Neural progenitor cell (in vitro differentiated cells): ENCODE results near the gene SCFD2. TPM values are rescaled to one million over a fixed set of nuclear protein-coding genes. Genes with fewer than 3 reads are reported as not detected.

Experiments used
- DNase-seq: peaks from one replicate; pipeline ENCODE4 v3.0.0-alpha.2; 2016; ENCODE audit warnings: low spot score
- H2AFZ ChIP-seq: fragments of 200-600 bp; sonication (generic); replicated peaks from 2 replicates; pipeline ENCODE4 v1.6.1; 2016; ENCODE audit warnings: antibody characterized with exemption
- H3F3A ChIP-seq: fragments of 200-600 bp; sonication (generic); 2 replicates; pipeline ENCODE4 v1.6.1; 2016; ENCODE audit warnings: antibody characterized with exemption, low read depth
- H3K27ac ChIP-seq: fragments of 200-600 bp; sonication (generic); 2 replicates; pipeline ENCODE4 v1.5.1; 2016; ENCODE audit warnings: mild to moderate bottlenecking
- H3K27me3 ChIP-seq: fragments of 200-600 bp; sonication (generic); 2 replicates; pipeline ENCODE4 v1.6.1; 2016; ENCODE audit warnings: mild to moderate bottlenecking, moderate library complexity
- H3K36me3 ChIP-seq: fragments of 200-600 bp; sonication (generic); 2 replicates; pipeline ENCODE4 v1.5.1; 2016
- H3K4me1 ChIP-seq: fragments of 200-600 bp; sonication (generic); 2 replicates; pipeline ENCODE4 v1.6.1; 2016; ENCODE audit warnings: mixed run types
- H3K4me2 ChIP-seq: fragments of 200-600 bp; sonication (generic); 2 replicates; pipeline ENCODE4 v1.6.1; 2016
- H3K4me3 ChIP-seq: fragments of 200-600 bp; sonication (generic); 2 replicates; pipeline ENCODE4 v1.5.1; 2016
- H3K79me2 ChIP-seq: fragments of 200-600 bp; sonication (generic); 2 replicates; pipeline ENCODE4 v1.6.1; 2016; ENCODE audit warnings: low read depth
- H3K9ac ChIP-seq: fragments of 200-600 bp; sonication (generic); 2 replicates; pipeline ENCODE4 v1.6.1; 2016
- H3K9me3 ChIP-seq: fragments of 200-600 bp; sonication (generic); 2 replicates; pipeline ENCODE4 v1.5.1; 2016; ENCODE audit warnings: low read depth
- H4K20me1 ChIP-seq: fragments of 200-600 bp; sonication (generic); 2 replicates; pipeline ENCODE4 v1.6.1; 2016; ENCODE audit warnings: low read depth
- H3K27ac Mint-ChIP-seq: 3 replicates; pipeline ENCODE4 v1.8.0; 2021; ENCODE audit warnings: mixed read lengths
- H3K27me3 Mint-ChIP-seq: 2 replicates; pipeline ENCODE4 v1.8.0; 2022; ENCODE audit warnings: low read depth, mild to moderate bottlenecking, inconsistent platforms, moderate library complexity, mixed read lengths; ENCODE audit not compliant: insufficient read depth
- H3K36me3 Mint-ChIP-seq: 3 replicates; pipeline ENCODE4 v1.8.0; 2021; ENCODE audit warnings: mixed read lengths
- H3K4me1 Mint-ChIP-seq: 3 replicates; pipeline ENCODE4 v1.8.0; 2021; ENCODE audit warnings: mixed read lengths
- H3K4me3 Mint-ChIP-seq: 3 replicates; pipeline ENCODE4 v1.8.0; 2021; ENCODE audit warnings: mild to moderate bottlenecking, moderate library complexity, mixed read lengths
- H3K9me3 Mint-ChIP-seq: 3 replicates; pipeline ENCODE4 v1.8.0; 2020; ENCODE audit warnings: mixed read lengths
- CTCF ChIP-seq: fragments of 200-600 bp; sonication (generic); IDR thresholded peaks from 2 replicates; pipeline ENCODE4 v1.5.1; 2017; ENCODE audit warnings: antibody characterized with exemption, mild to moderate bottlenecking
- EZH2 ChIP-seq: fragments of 200-600 bp; sonication (generic); IDR thresholded peaks from 2 replicates; pipeline ENCODE4 v1.6.1; 2017; ENCODE audit warnings: antibody characterized with exemption, mild to moderate bottlenecking, moderate library complexity
- EZH2phosphoT487 ChIP-seq: fragments of 200-600 bp; sonication (generic); IDR thresholded peaks from 2 replicates; pipeline ENCODE4 v1.6.1; 2017; ENCODE audit warnings: antibody characterized with exemption
- total RNA-seq: library from RNA; depleted of rRNA; stranded (reverse); fragments of >200 nt; gene quantifications from 2 replicates; pipeline ENCODE4 v1.2.3, GENCODE V29; 2015; ENCODE audit warnings: low replicate concordance

The SCFD2 gene
- total RNA-seq, 1 donor from 2014 or later = 4.8 TPM

GRCh38 chr4:53010318-53010717, 355.5 kb downstream of the SCFD2 start:
- H3K36me3 Mint-ChIP-seq = no peaks in the 10 kb centered on the region
- H3K27me3 Mint-ChIP-seq = no peaks in the 10 kb centered on the region
- no peaks in the 10 kb centered on the region for H3K79me2 ChIP-seq
- no peaks in the 10 kb centered on the region for H3K36me3 ChIP-seq
- H3K4me3 Mint-ChIP-seq = no peak overlapping the region
- peaks cover 3% of the 10 kb centered on the region for H3K9me3 Mint-ChIP-seq
- no peaks in the 10 kb centered on the region for H3K9me3 ChIP-seq
- TF ChIP-seq EZH2phosphoT487 = no peak
- TF ChIP-seq CTCF = no peak
- no peak for TF ChIP-seq EZH2
- H3F3A ChIP-seq = no peaks in the 10 kb centered on the region
- no peak overlapping the region for H3K4me3 ChIP-seq
- no peaks in the 10 kb centered on the region for H3K27me3 ChIP-seq
- H3K4me2 ChIP-seq = no peak overlapping the region
- H3K9ac ChIP-seq = no peak overlapping the region
- H3K4me1 Mint-ChIP-seq = peaks cover 41% of the 10 kb centered on the region
- H3K27ac Mint-ChIP-seq = no peak overlapping the region
- no peaks in the 10 kb centered on the region for H3K4me1 ChIP-seq
- H3K27ac ChIP-seq = no peak overlapping the region
- no peak overlapping the region for H2AFZ ChIP-seq
- H4K20me1 ChIP-seq = no peaks in the 10 kb centered on the region
- no peak for DNase-seq

- no peak overlapping the region for H3K4me3 Mint-ChIP-seq
- Histone ChIP-seq H3K36me3 (no peaks in the 10 kb centered on the region), H3K4me1 (no peaks in the 10 kb centered on the region), H2AFZ (no peak overlapping the region), H3K79me2 (no peaks in the 10 kb centered on the region), H3K4me3 (no peak overlapping the region), H3K4me2 (no peak overlapping the region), H3F3A (no peaks in the 10 kb centered on the region), H3K27me3 (no peaks in the 10 kb centered on the region), H3K9ac (no peak overlapping the region), H4K20me1 (no peaks in the 10 kb centered on the region), H3K9me3 (no peaks in the 10 kb centered on the region), H3K27ac (no peak overlapping the region)
- H3K9me3 Mint-ChIP-seq = peaks cover 3% of the 10 kb centered on the region
- TF ChIP-seq EZH2 (no peak), CTCF (no peak), EZH2phosphoT487 (no peak)
- no peaks in the 10 kb centered on the region for H3K27me3 Mint-ChIP-seq
- peaks cover 41% of the 10 kb centered on the region for H3K4me1 Mint-ChIP-seq
- no peak overlapping the region for H3K27ac Mint-ChIP-seq
- no peak for DNase-seq
- no peaks in the 10 kb centered on the region for H3K36me3 Mint-ChIP-seq
These were observed 356.0 kb downstream of the SCFD2 start for GRCh38 chr4:53009824-53010223.

GRCh38 chr4:53007024-53007423, 358.8 kb downstream of the SCFD2 start:
- no peaks in the 10 kb centered on the region for H4K20me1 ChIP-seq
- H3K4me2 ChIP-seq = no peak overlapping the region
- TF ChIP-seq CTCF (no peak), EZH2 (no peak)
- no peaks in the 10 kb centered on the region for H3K4me1 ChIP-seq
- H3F3A ChIP-seq = no peaks in the 10 kb centered on the region
- no peaks in the 10 kb centered on the region for H3K36me3 Mint-ChIP-seq
- H3K9ac ChIP-seq = no peak overlapping the region
- no peak overlapping the region for H3K4me3 ChIP-seq
- no peak overlapping the region for H3K27ac Mint-ChIP-seq
- H3K4me3 Mint-ChIP-seq = no peak overlapping the region
- H3K27ac ChIP-seq = no peak overlapping the region
- peaks cover 21% of the 10 kb centered on the region for H3K4me1 Mint-ChIP-seq
- H3K27me3 Mint-ChIP-seq = no peaks in the 10 kb centered on the region
- no peaks in the 10 kb centered on the region for H3K36me3 ChIP-seq
- no peaks in the 10 kb centered on the region for H3K9me3 ChIP-seq
- H3K27me3 ChIP-seq = no peaks in the 10 kb centered on the region
- H3K9me3 Mint-ChIP-seq = peaks cover 3% of the 10 kb centered on the region
- no peak for DNase-seq
- no peaks in the 10 kb centered on the region for H3K79me2 ChIP-seq
- no peak overlapping the region for H2AFZ ChIP-seq

- Histone ChIP-seq H3K9me3 (no peaks in the 10 kb centered on the region), H3K9ac (no peak overlapping the region), H3K79me2 (no peaks in the 10 kb centered on the region), H3F3A (no peaks in the 10 kb centered on the region), H3K4me2 (no peak overlapping the region), H4K20me1 (no peaks in the 10 kb centered on the region), H3K27ac (no peak overlapping the region), H3K4me3 (no peak overlapping the region), H3K27me3 (no peaks in the 10 kb centered on the region), H3K4me1 (no peaks in the 10 kb centered on the region), H3K36me3 (no peaks in the 10 kb centered on the region), H2AFZ (no peak overlapping the region)
- DNase-seq = no peak
- no peak overlapping the region for H3K27ac Mint-ChIP-seq
- no peak overlapping the region for H3K4me3 Mint-ChIP-seq
- TF ChIP-seq EZH2phosphoT487 (no peak), CTCF (no peak), EZH2 (no peak)
- H3K4me1 Mint-ChIP-seq = peaks cover 10% of the 10 kb centered on the region
- H3K27me3 Mint-ChIP-seq = no peaks in the 10 kb centered on the region
- H3K36me3 Mint-ChIP-seq = no peaks in the 10 kb centered on the region
- peaks cover 3% of the 10 kb centered on the region for H3K9me3 Mint-ChIP-seq
These were observed 360.1 kb downstream of the SCFD2 start for GRCh38 chr4:53005808-53006207.
